GDM1 (cell line): ENCODE results near the gene PEX5L.
A peak's percentile ranks its signal among the peaks of the same experiment; 100 is the strongest.
"Not testable (repeated sequence)": the region's sequence is repeated elsewhere in the genome, so short reads cannot be mapped to it uniquely, and the experiment has no call there.

Experiments used
- DNase-seq: peaks from one replicate; lab custom pipeline; 2025; lab: John Stamatoyannopoulos, UW

PEX5L gene

DNA sequence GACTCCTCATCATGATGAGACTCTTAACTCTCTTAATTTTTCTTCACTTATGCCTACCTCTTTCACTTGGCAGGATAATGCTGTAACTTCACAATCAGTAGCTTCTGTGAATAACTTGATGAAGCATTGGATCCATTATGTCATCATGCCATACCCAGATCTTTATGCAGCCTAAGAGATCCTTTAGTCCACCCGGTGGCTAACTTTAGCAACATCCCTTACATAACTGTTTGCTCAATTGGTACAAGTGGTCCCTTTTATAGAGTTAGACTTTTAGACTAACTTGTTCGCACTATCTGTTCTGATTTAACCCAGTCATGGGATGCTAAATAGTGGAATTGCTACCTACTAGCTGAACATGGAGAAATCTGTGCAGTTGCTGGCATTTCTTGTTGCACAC lies 199.4 kb downstream of the PEX5L start:
- no peak for DNase-seq

DNA sequence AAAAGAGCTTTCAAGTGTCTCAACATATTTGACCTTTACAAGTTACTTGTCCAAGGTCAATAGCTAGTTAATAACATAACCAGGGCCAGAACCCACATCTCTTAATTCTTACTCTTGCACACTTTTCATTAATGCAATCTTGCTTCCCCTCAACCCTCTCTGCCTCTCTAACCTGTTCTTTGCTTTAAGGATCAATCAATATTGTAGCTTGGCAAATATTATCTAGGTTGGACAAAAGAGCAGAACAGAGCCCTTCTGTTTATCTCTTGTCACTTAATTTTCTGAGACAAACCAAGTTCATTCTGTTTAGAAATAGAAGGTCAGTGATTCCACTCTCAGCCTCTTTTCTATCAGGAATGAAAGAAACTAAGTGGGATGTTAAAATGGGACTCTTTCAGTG lies 203.4 kb downstream of the PEX5L start:
- no peak for DNase-seq

DNA sequence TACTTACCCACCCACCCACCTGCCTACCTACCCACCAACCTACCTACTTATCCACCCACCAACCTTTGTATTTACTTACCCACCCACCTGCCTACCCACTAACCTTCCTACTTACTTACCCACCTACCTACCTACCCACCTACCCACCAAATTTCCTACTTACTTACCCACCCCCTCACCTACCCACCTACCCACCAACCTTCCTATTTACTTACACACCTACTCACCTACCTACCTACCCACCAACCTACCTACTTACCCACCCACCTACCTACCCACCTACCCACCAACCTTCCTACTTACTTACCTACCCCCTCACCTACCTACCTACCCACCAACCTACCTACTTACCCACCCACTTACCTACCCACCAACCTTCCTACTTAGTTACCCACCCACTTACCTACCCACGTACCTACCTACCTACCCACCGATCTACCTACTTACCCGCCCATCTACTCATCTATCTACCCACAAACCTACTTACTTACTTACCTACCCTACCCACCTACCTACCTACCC lies 204.3 kb downstream of the PEX5L start:
- DNase-seq = no peak

DNA sequence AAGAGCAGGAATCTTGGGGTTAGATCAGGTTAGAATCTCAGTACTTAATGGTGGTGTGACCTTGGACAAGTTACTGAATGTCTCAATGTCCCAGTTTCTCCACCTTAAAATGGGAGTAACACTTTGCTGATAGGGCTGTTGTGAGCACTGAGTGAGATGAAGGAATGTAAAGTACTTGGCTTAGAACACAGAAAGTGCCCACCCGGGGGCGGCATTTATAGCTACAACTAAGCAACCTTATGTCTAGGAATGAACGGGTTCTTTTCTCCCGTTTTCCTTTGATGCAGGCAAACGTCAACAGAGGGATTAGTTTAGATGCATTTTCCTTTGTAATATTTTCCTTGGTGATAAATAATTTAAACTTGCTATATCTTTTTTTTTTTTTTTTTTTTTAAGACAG lies 207.3 kb downstream of the PEX5L start:
- DNase-seq = no peak

DNA sequence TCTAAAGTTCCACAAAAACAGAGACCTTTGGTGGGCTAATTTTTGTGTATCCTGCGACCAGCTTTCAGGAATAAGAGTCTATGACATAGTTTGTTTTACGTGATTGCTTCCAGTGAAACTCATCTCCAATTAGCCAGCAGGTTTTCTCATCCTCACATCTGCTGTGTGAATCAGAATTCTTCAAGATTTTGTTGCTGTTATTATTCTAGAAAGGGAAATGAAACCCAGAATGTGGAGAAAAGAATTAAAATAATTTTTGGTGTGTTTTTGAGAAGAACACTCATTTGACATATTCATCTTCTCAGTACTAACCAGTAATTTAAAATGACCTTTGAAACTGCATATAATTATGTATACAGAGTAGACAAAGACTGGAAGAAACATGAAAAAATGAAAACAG lies 208.0 kb downstream of the PEX5L start:
- no peak for DNase-seq

DNA sequence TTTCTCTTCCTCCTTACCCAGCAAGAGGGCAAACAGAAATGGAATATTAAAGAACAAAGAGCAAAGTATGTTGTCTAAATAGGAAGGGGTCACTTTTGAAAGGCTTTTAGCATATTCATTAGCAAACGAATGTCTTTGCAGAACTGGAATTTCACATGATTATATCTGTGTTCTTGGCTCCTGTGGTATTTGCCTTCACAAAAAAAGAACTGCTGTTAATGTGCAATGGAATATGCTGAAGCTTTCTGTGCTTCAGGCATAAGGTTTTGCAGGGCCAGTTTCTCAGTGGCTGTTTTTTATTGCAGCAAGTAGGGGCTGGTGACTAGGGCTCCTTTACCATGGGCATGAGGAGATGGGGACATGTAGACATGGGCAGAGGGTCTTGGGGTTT lies 210.5 kb downstream of the PEX5L start:
- no peak for DNase-seq

DNA sequence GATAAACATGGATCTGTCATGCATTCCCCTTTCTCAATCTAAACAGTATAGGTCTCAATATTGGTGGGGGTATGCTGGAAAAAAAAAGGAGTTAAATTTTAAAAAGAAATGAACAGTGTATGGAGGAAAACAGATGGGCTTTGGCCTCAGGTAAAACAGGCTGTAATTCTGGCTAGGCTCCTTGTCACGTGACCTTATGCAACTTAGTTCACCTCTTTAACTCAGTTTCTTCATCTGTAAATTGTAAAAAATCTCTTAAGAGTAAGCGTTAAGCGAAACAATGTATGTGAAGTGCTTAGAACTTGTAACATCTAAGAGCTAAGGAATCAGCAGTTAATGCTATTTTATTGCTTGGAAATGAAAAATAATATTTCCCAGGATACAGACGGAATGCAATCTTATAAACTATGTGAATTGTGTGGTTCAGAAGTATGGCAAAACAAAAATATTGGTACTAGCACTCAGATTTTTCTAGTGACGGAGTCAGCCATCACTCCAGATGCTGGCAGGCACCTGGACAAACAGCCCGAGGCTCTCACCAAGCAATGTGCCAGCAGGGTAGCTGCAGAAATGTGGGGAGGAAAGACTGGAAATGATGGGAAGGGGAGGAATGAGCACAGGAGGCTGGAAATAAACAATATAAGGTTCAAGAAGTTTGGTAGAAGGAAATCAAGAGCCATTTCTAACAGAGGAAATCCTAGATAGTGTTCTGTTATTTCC lies 211.1 kb downstream of the PEX5L start:
- DNase-seq = no peak

DNA sequence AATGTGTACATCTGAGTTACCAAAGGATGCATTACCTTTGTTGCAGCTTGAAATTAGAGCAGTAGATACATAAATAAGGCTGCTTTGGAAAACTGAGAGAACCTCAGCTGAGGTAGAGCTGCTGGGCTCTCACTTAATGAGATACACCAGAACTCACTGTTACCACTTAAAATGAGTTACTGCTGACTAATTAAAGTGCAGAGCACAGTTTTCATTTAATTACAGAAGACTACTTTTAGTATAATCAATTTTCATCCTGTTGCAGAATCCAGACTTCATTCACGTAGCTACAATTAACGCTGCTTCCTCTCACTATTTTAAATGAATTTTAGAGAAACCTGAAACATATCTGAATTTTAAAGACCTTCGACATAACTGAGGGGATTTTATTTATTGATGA lies 214.4 kb downstream of the PEX5L start:
- DNase-seq = no peak

DNA sequence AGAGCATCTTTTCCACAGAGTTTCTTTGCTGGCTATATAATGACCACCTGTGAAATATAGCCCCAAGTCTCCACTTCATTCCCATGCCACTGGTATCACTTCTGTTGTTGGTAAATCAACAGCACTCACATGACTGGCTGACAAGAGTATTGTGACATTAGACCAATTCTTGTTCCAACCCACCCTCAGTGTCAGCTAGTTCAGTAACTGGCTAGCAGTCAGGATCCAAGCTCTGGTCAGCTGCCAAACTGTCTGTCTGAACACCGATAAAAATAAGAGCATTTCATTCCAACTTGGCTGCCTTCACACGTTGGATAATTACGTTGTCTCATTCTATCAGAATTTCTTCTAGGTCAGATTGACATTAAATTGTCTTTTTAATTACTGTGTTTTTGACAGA lies 217.4 kb downstream of the PEX5L start:
- DNase-seq = no peak

DNA sequence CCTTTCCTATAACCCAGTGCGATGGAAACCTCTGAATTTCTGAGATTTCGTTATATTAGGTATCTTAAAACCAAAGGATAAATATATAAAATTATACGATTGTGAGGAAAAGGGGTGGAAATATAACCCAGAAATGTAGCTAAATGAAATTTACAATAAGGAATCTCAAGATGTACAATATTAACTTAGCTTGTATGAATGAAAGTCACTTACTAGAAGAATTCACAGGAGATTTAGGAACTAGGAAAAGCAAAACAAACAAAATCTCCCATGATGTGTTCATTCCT lies 224.7 kb downstream of the PEX5L start:
- no peak for DNase-seq

DNA sequence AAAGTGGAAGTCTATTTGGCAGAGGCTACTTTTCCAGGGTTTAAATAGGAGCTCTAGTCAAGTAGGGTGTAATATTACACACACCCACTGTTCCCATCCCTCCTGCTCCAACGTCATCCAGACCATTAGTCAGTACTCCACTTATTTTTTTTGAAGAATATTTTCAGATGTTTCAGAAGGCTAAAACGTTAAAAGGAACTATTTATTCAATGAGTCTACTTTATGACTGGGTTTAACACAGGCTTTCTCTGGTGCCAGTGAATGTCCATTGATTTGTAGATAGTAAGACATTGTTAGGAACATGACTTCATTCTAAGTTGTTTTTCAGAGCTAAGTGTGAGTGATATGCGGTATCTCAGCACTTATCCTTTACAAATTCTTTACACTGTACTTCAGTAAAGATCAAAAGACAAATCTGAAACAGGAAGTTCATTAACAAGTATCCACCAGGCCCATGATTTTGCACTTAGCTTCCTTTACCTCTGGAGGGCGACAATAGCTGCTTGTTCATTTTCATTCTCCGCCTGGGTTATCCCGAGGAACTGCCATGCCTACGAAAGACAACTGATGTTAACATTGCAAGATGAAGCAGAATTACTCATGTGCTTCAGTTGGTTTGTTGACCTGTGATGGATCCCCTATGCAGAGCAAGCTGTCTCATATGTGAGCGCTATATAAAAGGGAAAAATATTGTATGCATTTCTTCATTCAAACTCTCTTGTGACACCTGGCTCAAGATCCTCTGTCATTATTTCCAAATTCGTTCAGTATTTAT lies 225.2 kb downstream of the PEX5L start:
- peak; percentile 25 for DNase-seq

DNA sequence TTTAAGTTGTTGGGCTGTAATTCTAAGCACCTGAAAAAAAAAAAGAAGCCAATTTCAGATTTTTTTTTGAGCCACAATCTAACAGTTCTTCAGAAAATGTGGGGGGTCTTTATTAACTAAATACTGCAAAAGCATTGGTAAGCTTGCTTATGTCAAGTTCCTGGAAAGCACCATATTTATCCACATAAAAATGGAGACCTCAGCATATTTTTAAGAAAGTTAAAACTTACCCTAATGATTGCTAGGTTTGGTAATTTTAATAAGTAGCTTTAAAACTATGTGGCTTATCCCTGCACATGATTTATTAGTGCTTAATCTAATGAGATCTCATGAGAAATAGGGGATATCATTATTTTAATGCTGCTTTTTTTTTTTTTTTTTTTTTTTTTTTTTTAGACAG lies 227.1 kb downstream of the PEX5L start:
- no peak for DNase-seq

DNA sequence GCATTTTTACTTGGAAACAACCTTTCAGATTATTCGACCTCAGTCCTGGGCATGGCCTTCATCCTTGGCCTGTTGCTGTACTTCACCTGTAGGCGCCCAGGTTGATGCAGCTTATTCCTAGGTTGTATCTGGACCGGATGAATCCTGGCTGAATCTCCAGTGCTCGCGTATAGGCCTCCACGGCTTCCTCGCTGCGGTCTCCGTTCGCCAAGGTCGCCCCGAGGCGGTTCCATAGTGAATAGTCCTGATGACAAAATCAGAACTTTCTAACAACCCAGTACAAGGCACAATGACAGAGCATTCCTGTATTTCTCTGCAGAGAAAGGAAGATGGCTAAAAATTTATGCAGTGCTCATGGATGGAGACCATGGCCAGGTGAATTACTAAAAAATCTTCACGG lies 229.1 kb downstream of the PEX5L start:
- no peak for DNase-seq

DNA sequence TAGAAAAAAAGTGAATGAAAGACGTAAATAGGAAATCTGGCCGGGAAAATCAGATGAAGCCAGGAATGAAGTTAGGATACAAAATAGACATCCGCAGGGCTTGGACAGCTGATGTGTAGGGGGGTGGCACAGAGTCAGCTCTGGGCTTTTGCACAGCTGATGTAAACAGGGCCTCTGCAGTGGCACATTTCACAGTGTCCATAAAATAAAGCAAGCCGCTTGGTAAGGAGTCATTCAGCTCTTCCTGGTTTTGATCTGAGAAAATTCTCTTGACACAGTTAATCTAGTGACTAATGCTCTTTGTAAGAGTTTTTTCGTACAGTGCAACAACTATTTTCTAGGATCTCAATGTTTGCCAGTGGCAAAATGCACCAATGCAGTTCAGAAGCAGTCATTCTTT lies 230.6 kb downstream of the PEX5L start:
- no peak for DNase-seq

DNA sequence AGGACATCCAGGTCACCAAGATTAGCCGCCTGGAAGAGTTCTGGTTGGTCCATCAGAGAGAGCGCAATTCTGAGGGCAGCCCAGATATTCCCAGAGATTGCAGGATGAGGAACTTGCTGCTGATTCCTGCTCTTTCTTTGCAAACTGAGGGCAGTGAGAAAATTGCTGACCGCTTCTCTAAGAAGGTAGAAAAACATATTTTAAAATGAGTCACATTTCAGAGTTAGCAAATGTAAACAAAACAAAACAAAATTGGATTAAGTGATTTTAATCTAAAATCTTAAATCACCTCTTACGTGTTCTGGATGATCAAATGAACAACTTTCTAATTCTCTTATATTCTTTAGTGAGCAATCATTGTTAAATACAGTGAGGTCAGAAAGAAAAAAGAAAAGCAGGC lies 234.9 kb downstream of the PEX5L start:
- DNase-seq = no peak

DNA sequence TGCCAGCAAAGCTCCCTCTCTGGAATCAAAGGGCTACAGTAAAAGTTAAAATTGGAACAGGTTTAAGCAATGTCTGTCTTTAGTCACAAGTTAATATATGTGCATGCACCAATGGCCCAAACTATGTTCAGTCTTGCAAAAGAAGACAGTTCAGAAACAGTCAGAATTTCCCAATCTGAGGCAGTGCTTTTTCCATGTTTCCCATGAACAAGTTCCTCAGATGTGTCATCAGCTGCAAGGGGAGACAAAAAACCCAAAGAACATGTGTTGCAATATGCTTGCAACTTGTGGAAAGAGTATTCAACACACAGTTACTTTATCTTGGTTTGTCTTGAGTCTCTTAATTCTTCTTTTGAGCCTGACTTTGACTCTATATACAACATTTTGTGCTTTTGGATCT lies 235.5 kb downstream of the PEX5L start:
- DNase-seq = no peak

DNA sequence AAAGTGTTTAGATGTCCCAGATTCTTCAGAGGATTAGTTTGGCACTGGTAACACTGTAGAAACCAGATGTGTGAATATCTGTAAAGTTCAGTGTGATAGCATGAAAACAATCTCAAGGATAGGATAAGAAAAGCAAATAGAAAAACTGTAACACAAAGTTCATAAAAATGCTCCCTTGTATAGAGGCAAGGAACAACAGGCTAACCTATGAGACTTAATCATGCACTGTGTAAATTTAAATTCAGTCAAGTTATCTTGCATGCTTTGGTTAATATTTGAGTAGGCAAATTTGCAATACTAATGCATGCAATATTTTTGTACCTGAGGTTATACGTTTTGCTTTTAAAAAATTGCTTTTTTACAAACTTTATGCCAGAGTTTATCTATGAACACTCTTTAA lies 239.5 kb downstream of the PEX5L start:
- no peak for DNase-seq

DNA sequence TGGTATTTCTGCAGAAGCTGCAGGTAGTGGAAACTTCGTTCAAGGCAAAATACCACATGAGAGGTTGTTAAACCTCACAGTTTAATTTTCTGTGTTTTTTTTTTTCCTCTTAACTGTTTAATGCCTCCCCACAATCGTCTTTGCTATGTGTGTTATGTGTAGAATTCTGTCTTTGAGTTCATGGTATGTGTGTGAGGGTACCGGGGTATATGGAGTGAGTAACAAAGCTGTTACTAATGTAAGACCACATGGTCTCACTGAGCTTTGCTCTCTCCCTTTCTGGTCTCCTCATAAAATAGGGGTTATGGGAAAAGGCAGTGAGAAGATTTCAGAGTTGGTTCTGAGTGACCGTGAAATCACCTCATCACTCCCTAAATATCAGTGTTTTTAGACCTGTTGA lies 240.3 kb downstream of the PEX5L start:
- no peak for DNase-seq

DNA sequence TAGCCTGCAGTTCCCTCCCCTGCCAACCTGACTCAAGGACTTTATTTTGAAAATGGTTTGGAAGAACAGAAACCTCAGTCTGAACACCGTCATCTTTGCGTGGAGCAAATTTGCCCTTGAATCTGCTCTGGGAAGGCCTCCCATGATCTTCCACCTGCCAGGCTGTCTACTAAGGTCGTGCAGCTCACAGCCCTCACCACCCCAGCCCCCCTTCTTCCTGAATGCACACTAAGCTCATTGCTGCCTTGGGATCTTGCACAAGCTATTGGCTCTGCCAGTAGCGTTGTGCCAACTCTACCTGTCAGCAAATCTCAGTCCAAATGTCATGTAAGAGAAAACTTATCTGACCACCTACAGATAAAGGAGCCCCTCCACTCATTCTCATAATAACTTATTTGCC lies 242.4 kb downstream of the PEX5L start:
- no peak for DNase-seq

DNA sequence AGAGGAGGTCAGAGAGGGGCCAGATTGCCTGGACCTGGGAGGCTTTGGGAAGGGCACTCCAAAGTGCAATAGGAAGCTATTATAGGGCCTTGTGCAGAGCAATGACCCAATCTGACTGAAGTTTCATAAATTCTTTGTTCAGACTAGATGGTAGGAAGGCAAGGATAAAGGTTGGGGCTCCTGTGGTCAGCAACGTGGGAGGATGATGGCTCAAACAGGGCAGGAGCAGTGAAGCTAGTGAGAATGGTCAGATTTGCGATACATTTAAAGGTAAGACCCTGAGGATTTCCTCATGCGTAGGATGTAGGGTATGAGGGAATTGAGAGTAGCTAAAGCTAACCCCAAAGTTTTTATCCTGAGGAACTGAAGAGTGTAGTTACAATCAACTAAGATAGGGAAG lies 244.9 kb downstream of the PEX5L start:
- no peak for DNase-seq

DNA sequence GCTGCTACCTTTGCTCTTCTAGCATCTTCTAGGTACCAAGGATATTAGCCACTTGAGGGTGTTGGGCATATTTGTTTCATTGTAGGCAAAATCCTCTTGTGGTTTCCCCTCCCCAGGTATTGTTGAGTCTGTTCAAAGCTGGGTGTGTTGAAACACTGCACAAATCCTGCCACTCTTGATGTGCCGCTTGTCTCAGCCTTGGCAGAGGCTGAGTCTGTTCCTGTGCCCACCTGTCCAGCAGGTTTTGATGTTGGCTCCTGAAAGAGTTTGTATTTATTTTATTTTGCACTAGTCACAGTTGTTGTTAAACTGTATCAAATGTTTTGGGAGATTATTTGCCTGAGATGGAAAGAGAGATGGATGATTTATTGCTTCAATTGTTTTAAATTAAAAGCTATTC lies 247.7 kb downstream of the PEX5L start:
- DNase-seq = no peak

DNA sequence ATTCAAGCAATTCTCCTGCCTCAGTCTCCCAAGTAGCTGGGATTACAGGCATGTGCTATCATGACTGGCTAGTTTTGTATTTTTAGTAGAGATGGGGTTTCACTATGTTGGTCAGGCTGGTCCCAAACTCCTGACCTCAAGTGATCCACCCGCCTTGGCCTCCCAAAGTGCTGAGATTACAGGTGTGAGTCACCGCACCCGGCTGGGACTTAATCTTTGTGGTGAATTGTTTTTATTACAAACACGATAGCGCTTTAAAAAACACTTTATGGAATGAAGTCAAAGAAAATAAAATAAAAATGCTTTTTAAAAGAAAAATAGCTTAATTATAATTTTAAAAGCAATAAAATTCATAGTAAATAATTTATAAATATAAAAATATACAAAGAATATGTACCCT lies 253.9 kb downstream of the PEX5L start:
- DNase-seq = not testable (repeated sequence)

DNA sequence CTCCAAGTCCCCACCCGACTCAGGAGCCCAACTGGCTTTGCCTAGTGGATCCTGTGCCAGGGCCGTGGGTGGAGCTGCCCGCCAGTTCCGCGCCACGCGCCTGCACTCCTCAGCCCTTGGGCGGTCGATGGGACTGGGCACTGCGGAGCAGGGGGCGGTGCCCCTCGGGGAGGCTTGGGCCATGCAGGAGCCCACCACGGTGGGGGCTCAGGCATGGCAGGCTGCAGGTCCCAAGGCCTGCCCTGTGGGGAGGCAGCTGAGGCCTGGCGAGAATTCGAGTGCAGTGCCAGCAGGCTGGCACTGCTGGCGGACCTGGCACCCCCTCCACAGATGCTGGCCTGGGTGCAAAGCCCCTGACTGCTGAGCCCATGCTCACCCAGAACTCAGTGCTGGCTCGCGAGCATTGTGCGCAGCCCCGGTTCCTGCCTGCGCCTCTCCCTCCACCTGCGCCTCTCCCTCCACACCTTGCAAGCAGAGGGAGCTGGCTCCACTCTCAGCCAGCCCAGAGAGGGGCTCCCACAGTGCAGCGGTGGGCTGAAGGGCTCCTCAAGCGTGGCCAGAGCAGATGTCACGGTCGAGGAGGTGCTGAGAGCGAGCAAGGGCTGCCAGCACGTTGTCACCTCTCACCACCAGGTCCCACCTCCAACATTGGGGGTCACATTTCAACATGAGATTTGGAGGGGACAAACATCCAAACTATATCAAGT lies 261.2 kb downstream of the PEX5L start:
- no peak for DNase-seq
